ENCODE results near the gene STX16. TPM values are rescaled to one million over a fixed set of nuclear protein-coding genes. Genes with fewer than 3 reads are reported as not detected.

Gene STX16
- polyA plus RNA-seq, 4 donors: 17.3 to 73.4 (median 34.9) TPM

GRCh38 chr20:58651946-58652605 is 993 bp downstream of the STX16 start:
- Histone ChIP-seq H3K36me3 (ENCODE audit: control insufficient read depth in 3 of 3, insufficient read depth in 2 of 3, low read depth in 1 of 3, low read length in 3 of 3) (no peaks in the 10 kb centered on the region), H3K4me3 (ENCODE audit: low read depth in 1 of 3, low read length in 3 of 3) (peak overlapping the region; percentile 79 to 94 (median 81)), H3K4me1 (ENCODE audit: control insufficient read depth in 3 of 3, insufficient read depth in 2 of 3, low read depth in 1 of 3, low read length in 2 of 3) (peaks cover 1 to 4% (median 4%) of the 10 kb centered on the region in 3 donors), H3K27ac (ENCODE audit: low read depth in 1 of 3, low read length in 2 of 3) (peak overlapping the region; percentile 86 to 98 (median 94)), H3K27me3 (ENCODE audit: control insufficient read depth in 3 of 3, insufficient read depth in 3 of 3, low read length in 3 of 3) (no peaks in the 10 kb centered on the region), H3K9me3 (ENCODE audit: control insufficient read depth in 2 of 2, insufficient read depth in 1 of 2, low read depth in 1 of 2, low read length in 1 of 2) (no peaks in the 10 kb centered on the region)
- DNase-seq: peak; percentile 80 to 87
- FAIRE-seq: no peak
- 0% methylated on average over 30 of the region's 30 CpGs for WGBS, 3 donors

GRCh38 chr20:58652606-58653294 is 1.7 kb downstream of the STX16 start:
- 5 to 7% (median 6%) methylated on average over 12 of the region's 12 CpGs for WGBS, 3 donors
- Histone ChIP-seq H3K27me3 (ENCODE audit: control insufficient read depth in 3 of 3, insufficient read depth in 3 of 3, low read length in 3 of 3) (no peaks in the 10 kb centered on the region), H3K27ac (ENCODE audit: low read depth in 1 of 3, low read length in 2 of 3) (peak overlapping the region; percentile 86 to 98 (median 93)), H3K4me3 (ENCODE audit: low read depth in 1 of 3, low read length in 3 of 3) (peak overlapping the region; percentile 79 to 94 (median 81)), H3K4me1 (ENCODE audit: control insufficient read depth in 3 of 3, insufficient read depth in 2 of 3, low read depth in 1 of 3, low read length in 2 of 3) (peaks cover 1 to 4% (median 4%) of the 10 kb centered on the region in 3 donors), H3K36me3 (ENCODE audit: control insufficient read depth in 3 of 3, insufficient read depth in 2 of 3, low read depth in 1 of 3, low read length in 3 of 3) (no peaks in the 10 kb centered on the region), H3K9me3 (ENCODE audit: control insufficient read depth in 2 of 2, insufficient read depth in 1 of 2, low read depth in 1 of 2, low read length in 1 of 2) (no peaks in the 10 kb centered on the region)
- FAIRE-seq (no peak), DNase-seq (peak; percentile 26 to 36)

- H3K36me3 ChIP-seq (ENCODE audit: control insufficient read depth in 3 of 3, insufficient read depth in 2 of 3, low read depth in 1 of 3, low read length in 3 of 3): no peaks in the 10 kb centered on the region
- no peaks in the 10 kb centered on the region for H3K27me3 ChIP-seq (ENCODE audit: control insufficient read depth in 3 of 3, insufficient read depth in 3 of 3, low read length in 3 of 3)
- FAIRE-seq (no peak), DNase-seq (no peak)
- H3K4me3 ChIP-seq (ENCODE audit: low read depth in 1 of 3, low read length in 3 of 3): no peak overlapping the region
- no peaks in the 10 kb centered on the region for H3K9me3 ChIP-seq (ENCODE audit: control insufficient read depth in 2 of 2, insufficient read depth in 1 of 2, low read depth in 1 of 2, low read length in 1 of 2)
- no peak overlapping the region for H3K27ac ChIP-seq (ENCODE audit: low read depth in 1 of 3, low read length in 2 of 3)
- 81 to 87% (median 81%) methylated on average over 4 of the region's 4 CpGs for WGBS, 3 donors
- peaks cover 1 to 4% (median 4%) of the 10 kb centered on the region in 3 donors for H3K4me1 ChIP-seq (ENCODE audit: control insufficient read depth in 3 of 3, insufficient read depth in 2 of 3, low read depth in 1 of 3, low read length in 2 of 3)
Observed at GRCh38 chr20:58654337-58654736, 3.3 kb downstream of the STX16 start.

- FAIRE-seq: no peak
- no peaks in the 10 kb centered on the region for H3K27me3 ChIP-seq (ENCODE audit: control insufficient read depth in 3 of 3, insufficient read depth in 3 of 3, low read length in 3 of 3)
- H3K36me3 ChIP-seq (ENCODE audit: control insufficient read depth in 3 of 3, insufficient read depth in 2 of 3, low read depth in 1 of 3, low read length in 3 of 3): no peaks in the 10 kb centered on the region
- no peak for DNase-seq
- 63 to 74% (median 64%) methylated on average over 6 of the region's 6 CpGs for WGBS, 3 donors
- H3K27ac ChIP-seq (ENCODE audit: low read depth in 1 of 3, low read length in 2 of 3): no peak overlapping the region
- peaks cover 1 to 4% (median 4%) of the 10 kb centered on the region in 3 donors for H3K4me1 ChIP-seq (ENCODE audit: control insufficient read depth in 3 of 3, insufficient read depth in 2 of 3, low read depth in 1 of 3, low read length in 2 of 3)
- H3K9me3 ChIP-seq (ENCODE audit: control insufficient read depth in 2 of 2, insufficient read depth in 1 of 2, low read depth in 1 of 2, low read length in 1 of 2): no peaks in the 10 kb centered on the region
- no peak overlapping the region for H3K4me3 ChIP-seq (ENCODE audit: low read depth in 1 of 3, low read length in 3 of 3)
Observed at GRCh38 chr20:58655328-58656107, 4.4 kb downstream of the STX16 start.

DNA sequence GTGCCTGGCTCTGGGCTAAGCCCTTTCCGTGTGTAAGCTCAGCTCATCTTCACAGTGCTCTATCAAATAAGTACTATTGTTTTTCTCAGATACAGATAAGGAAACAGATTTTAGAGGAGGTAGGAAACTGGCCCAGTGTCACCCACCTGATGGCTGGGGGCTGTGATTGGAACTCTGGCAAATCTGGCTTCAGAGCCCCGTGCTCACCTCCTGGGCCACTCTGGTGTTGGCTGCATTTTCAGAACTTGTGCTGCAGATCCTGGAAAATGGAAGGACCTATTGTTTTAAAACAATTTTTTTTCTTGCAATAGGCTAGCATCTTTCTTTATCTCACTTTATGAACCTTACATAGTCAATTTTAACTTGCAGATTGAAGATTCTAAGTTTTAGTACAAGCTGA is 5.7 kb downstream of the STX16 start:
- H3K9me3 ChIP-seq (ENCODE audit: control insufficient read depth in 2 of 2, insufficient read depth in 1 of 2, low read depth in 1 of 2, low read length in 1 of 2): no peaks in the 10 kb centered on the region
- H3K36me3 ChIP-seq (ENCODE audit: control insufficient read depth in 3 of 3, insufficient read depth in 2 of 3, low read depth in 1 of 3, low read length in 3 of 3): peaks cover 0 to 10% (median 0%) of the 10 kb centered on the region in 3 donors
- DNase-seq (no peak), FAIRE-seq (no peak)
- 33 to 63% (median 39%) methylated on average over 2 of the region's 2 CpGs for WGBS, 3 donors
- peak overlapping the region in 1 of 3 donors; percentile 11 for H3K4me3 ChIP-seq (ENCODE audit: low read depth in 1 of 3, low read length in 3 of 3)
- H3K27ac ChIP-seq (ENCODE audit: low read depth in 1 of 3, low read length in 2 of 3): no peak overlapping the region
- no peaks in the 10 kb centered on the region for H3K27me3 ChIP-seq (ENCODE audit: control insufficient read depth in 3 of 3, insufficient read depth in 3 of 3, low read length in 3 of 3)
- peaks cover 1 to 4% (median 4%) of the 10 kb centered on the region in 3 donors for H3K4me1 ChIP-seq (ENCODE audit: control insufficient read depth in 3 of 3, insufficient read depth in 2 of 3, low read depth in 1 of 3, low read length in 2 of 3)

GRCh38 chr20:58657262-58657661 is 6.2 kb downstream of the STX16 start:
- H3K9me3 ChIP-seq (ENCODE audit: control insufficient read depth in 2 of 2, insufficient read depth in 1 of 2, low read depth in 1 of 2, low read length in 1 of 2): no peaks in the 10 kb centered on the region
- no peak for FAIRE-seq
- H3K4me1 ChIP-seq (ENCODE audit: control insufficient read depth in 3 of 3, insufficient read depth in 2 of 3, low read depth in 1 of 3, low read length in 2 of 3): peaks cover 1 to 4% (median 4%) of the 10 kb centered on the region in 3 donors
- DNase-seq: no peak
- H3K27me3 ChIP-seq (ENCODE audit: control insufficient read depth in 3 of 3, insufficient read depth in 3 of 3, low read length in 3 of 3): no peaks in the 10 kb centered on the region
- 68 to 82% (median 76%) methylated on average over 2 of the region's 2 CpGs for WGBS, 3 donors
- H3K27ac ChIP-seq (ENCODE audit: low read depth in 1 of 3, low read length in 2 of 3): no peak overlapping the region
- H3K4me3 ChIP-seq (ENCODE audit: low read depth in 1 of 3, low read length in 3 of 3): no peak overlapping the region
- peaks cover 0 to 14% (median 0%) of the 10 kb centered on the region in 3 donors for H3K36me3 ChIP-seq (ENCODE audit: control insufficient read depth in 3 of 3, insufficient read depth in 2 of 3, low read depth in 1 of 3, low read length in 3 of 3)

DNA sequence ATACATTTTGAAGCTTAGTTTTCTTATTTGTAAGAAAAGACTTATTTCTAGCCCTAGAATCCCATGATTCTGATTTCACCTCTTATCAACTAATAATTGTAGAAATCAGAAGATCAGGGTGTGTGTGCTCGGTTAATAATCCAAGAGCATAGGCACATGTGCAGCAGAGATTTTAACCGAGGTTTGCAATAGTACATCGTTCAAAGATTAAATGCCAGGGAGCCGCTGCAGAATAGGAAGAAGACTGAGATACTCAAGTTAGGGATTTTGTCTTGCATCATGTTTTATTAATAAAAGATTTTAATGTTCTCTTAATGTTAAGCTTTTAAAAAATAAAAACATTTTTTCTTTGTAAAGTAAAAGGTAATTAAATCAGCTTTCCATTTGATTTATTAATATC is 6.9 kb downstream of the STX16 start:
- no peak overlapping the region for H3K4me3 ChIP-seq (ENCODE audit: low read depth in 1 of 3, low read length in 3 of 3)
- peaks cover 1 to 4% (median 3%) of the 10 kb centered on the region in 3 donors for H3K4me1 ChIP-seq (ENCODE audit: control insufficient read depth in 3 of 3, insufficient read depth in 2 of 3, low read depth in 1 of 3, low read length in 2 of 3)
- peaks cover 0 to 14% (median 0%) of the 10 kb centered on the region in 3 donors for H3K36me3 ChIP-seq (ENCODE audit: control insufficient read depth in 3 of 3, insufficient read depth in 2 of 3, low read depth in 1 of 3, low read length in 3 of 3)
- H3K27ac ChIP-seq (ENCODE audit: low read depth in 1 of 3, low read length in 2 of 3): no peak overlapping the region
- DNase-seq: peak in 1 of 2 donors; percentile 42
- 13 to 42% (median 37%) methylated on average over 4 of the region's 4 CpGs for WGBS, 3 donors
- no peaks in the 10 kb centered on the region for H3K27me3 ChIP-seq (ENCODE audit: control insufficient read depth in 3 of 3, insufficient read depth in 3 of 3, low read length in 3 of 3)
- FAIRE-seq: no peak
- no peaks in the 10 kb centered on the region for H3K9me3 ChIP-seq (ENCODE audit: control insufficient read depth in 2 of 2, insufficient read depth in 1 of 2, low read depth in 1 of 2, low read length in 1 of 2)

DNA sequence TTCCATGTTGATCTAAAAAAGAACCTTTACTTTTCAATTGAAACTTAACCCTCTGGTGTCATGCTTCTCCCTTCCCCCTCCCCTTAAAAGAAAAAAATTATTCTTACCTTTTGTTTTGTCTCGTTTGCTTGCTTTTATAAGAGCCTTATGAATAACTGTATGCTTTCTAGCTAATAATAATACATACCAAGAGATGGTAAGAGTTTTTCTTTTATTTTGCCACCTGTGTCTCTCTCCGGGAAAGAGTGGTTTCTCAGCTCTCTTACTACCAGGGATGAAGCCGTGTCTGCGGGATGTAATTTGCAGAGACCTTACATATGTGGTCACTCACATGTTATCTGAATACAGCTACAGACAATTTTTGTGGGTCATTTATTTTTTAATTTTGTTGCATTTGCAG is 7.7 kb downstream of the STX16 start:
- DNase-seq (no peak), FAIRE-seq (no peak)
- peaks cover 0 to 17% (median 0%) of the 10 kb centered on the region in 3 donors for H3K36me3 ChIP-seq (ENCODE audit: control insufficient read depth in 3 of 3, insufficient read depth in 2 of 3, low read depth in 1 of 3, low read length in 3 of 3)
- H3K4me3 ChIP-seq (ENCODE audit: low read depth in 1 of 3, low read length in 3 of 3): no peak overlapping the region
- no peaks in the 10 kb centered on the region for H3K27me3 ChIP-seq (ENCODE audit: control insufficient read depth in 3 of 3, insufficient read depth in 3 of 3, low read length in 3 of 3)
- no peaks in the 10 kb centered on the region for H3K9me3 ChIP-seq (ENCODE audit: control insufficient read depth in 2 of 2, insufficient read depth in 1 of 2, low read depth in 1 of 2, low read length in 1 of 2)
- peaks cover 0 to 4% (median 0%) of the 10 kb centered on the region in 3 donors for H3K4me1 ChIP-seq (ENCODE audit: control insufficient read depth in 3 of 3, insufficient read depth in 2 of 3, low read depth in 1 of 3, low read length in 2 of 3)
- 81 to 93% (median 86%) methylated on average over 4 of the region's 4 CpGs for WGBS, 3 donors
- no peak overlapping the region for H3K27ac ChIP-seq (ENCODE audit: low read depth in 1 of 3, low read length in 2 of 3)
